Astrocyte (in vitro differentiated cells and primary cell): ENCODE measurements around the gene EIF4EBP2.

ENCODE experiments used
- CTCF ChIP-seq: IDR thresholded peaks from 2 replicates; pipeline ENCODE4 v1.5.1; 2011; ENCODE audit warnings: low read depth, mild to moderate bottlenecking, inconsistent platforms, low read length, moderate library complexity; ENCODE audit not compliant: insufficient read depth
- EZH2 ChIP-seq: IDR thresholded peaks from 2 replicates; pipeline ENCODE4 v1.6.1; 2012; ENCODE audit warnings: mild to moderate bottlenecking, low read length, inconsistent platforms; ENCODE audit not compliant: insufficient read depth

GRCh38 chr10:70380350-70381135 lies 23.4 kb upstream of the EIF4EBP2 start:
- TF ChIP-seq CTCF (no peak), EZH2 (no peak)
